Upper lobe of left lung (tissue), 4 donors: ENCODE data around the gene NOL4L.

Experiments
- CTCF ChIP-seq, 6 experiments: fragments of 450-650 bp in 4 of 6; fragments of 200-600 bp in 2 of 6; sonication (generic) in 2 of 6; IDR thresholded peaks; one replicate each; pipeline ENCODE4 v1.5.1; 2016 to 2019; ENCODE audit warnings: antibody characterized with exemption in 6 of 6
- EP300 ChIP-seq, 4 donors: sonication (generic); formaldehyde crosslinking; IDR thresholded peaks; one replicate each; pipeline ENCODE4 v1.5.1; 2017; ENCODE audit warnings: antibody characterized with exemption in 4 of 4, control low read depth in 2 of 4
- POLR2A ChIP-seq, 4 donors: fragments of 450-650 bp; IDR thresholded peaks; one replicate each; pipeline ENCODE4 v1.5.1; 2016 to 2017; ENCODE audit warnings: antibody characterized with exemption in 4 of 4, mild to moderate bottlenecking in 2 of 4
- POLR2AphosphoS5 ChIP-seq, 2 donors: sonication (generic); formaldehyde crosslinking; IDR thresholded peaks; one replicate each; pipeline ENCODE4 v1.5.1; 2017; ENCODE audit warnings: antibody characterized with exemption in 2 of 2

DNA sequence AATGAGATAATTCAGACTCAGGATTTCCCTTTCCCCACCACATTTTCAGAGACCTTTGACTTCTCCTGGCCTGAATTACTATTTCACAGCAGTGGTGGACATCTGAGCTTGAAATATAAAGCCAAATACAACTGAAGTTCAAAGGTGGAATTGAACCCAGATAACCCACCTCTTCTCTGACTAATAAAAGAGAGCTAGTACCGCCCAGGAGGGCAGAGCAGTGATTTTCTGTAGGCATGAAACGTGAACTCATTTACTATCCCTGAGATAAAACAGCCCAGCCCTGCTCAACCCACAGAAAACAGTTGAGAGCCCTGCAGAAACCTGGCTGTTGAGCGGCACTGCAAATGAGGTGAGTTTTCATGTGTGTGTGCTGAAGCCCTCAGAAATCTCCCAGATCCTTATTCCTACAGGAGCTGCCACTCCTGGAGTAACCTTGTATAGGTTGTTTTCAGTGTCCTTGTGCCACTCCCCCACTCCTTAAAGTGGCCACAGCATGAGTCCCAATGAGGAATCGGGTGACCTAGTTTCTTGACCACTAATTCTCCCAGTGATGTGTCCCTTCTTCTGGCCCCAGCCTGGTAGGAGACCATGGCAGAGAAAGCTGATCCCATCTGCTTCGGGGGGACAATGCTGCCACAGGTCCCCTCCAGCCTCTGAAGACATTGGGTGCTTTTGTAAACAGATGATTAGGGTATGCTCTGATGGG is 99.2 kb downstream of the NOL4L start:
- TF ChIP-seq CTCF (IDR thresholded peaks at IDR 0.05) (no peak), POLR2A (IDR thresholded peaks at IDR 0.05) (no peak), POLR2AphosphoS5 (IDR thresholded peaks at IDR 0.05) (no peak), EP300 (IDR thresholded peaks at IDR 0.05) (no peak)
